Fibroblast of the aortic adventitia (primary cell): ENCODE results near the gene NKD1. TPM values are rescaled to one million over a fixed set of nuclear protein-coding genes. Genes with fewer than 3 reads are reported as not detected.

ENCODE experiments used
- DNase-seq: peaks from one replicate; pipeline ENCODE4 v3.0.0-alpha.2; 2010; ENCODE audit warnings: low read depth
- H3K4me3 ChIP-seq: 2 replicates; pipeline ENCODE4 v1.5.1; 2011; ENCODE audit warnings: low read depth, mild to moderate bottlenecking, control low read depth, low read length, moderate library complexity
- CTCF ChIP-seq: IDR thresholded peaks from 2 replicates; pipeline ENCODE4 v1.5.1; 2011; ENCODE audit warnings: mild to moderate bottlenecking, low read length, control low read depth, inconsistent platforms; ENCODE audit not compliant: insufficient read depth
- total RNA-seq: library from RNA; depleted of rRNA; stranded (reverse); fragments of >200 nt; gene quantifications from 2 replicates; pipeline ENCODE4 v1.2.3, GENCODE V29; 2012; ENCODE audit warnings: low replicate concordance

NKD1 gene
- total RNA-seq, 1 donor, result 0.09 TPM

- TF ChIP-seq CTCF, result peak; percentile 24
- H3K4me3 ChIP-seq, result no peak overlapping the region
- peak; percentile 45 for DNase-seq
Measured at GRCh38 chr16:50591800-50592771, 43.9 kb downstream of the NKD1 start.

GRCh38 chr16:50592996-50593395 is 44.8 kb downstream of the NKD1 start:
- H3K4me3 ChIP-seq, result no peak overlapping the region
- no peak for DNase-seq
- no peak for TF ChIP-seq CTCF

- H3K4me3 ChIP-seq, result no peak overlapping the region
- no peak for DNase-seq
- TF ChIP-seq CTCF, result peak; percentile 22
Measured at GRCh38 chr16:50593410-50594150, 45.4 kb downstream of the NKD1 start.

- DNase-seq, result no peak
- H3K4me3 ChIP-seq, result no peak overlapping the region
- TF ChIP-seq CTCF, result no peak
Measured at GRCh38 chr16:50594308-50595260, 46.4 kb downstream of the NKD1 start.

GRCh38 chr16:50595859-50596258 is 47.7 kb downstream of the NKD1 start:
- H3K4me3 ChIP-seq, result no peak overlapping the region
- DNase-seq, result no peak
- TF ChIP-seq CTCF, result no peak
